Stimulated activated effector memory CD8-positive, alpha-beta T cell treated with anti-CD3 and anti-CD28 coated beads, Interleukin-12 subunit alpha, Interleukin-12 subunit beta, amount 100 ng/mL, for 72 hours (primary cell): ENCODE data around the gene ENPP7.
"Not testable (repeated sequence)": the region's sequence is repeated elsewhere in the genome, so short reads cannot be mapped to it uniquely, and the experiment has no call there.

Experiments
- ATAC-seq: fragments of 150-1000 bp; cut with Tn5 transposase; 2 replicates; pipeline ENCODE4 v1.10.0; 2021
- DNase-seq, 2 donors: peaks; one replicate each; pipeline ENCODE4 v3.0.0; 2021 to 2022; ENCODE audit warnings: low spot score in 2 of 2
- H3K27ac Mint-ChIP-seq: one replicate; pipeline ENCODE4 v1.8.0; 2022; ENCODE audit warnings: mild to moderate bottlenecking, mixed read lengths
- H3K36me3 Mint-ChIP-seq: one replicate; pipeline ENCODE4 v1.8.0; 2022; ENCODE audit warnings: mild to moderate bottlenecking, mixed read lengths
- H3K4me1 Mint-ChIP-seq: one replicate; pipeline ENCODE4 v1.8.0; 2022; ENCODE audit warnings: mixed read lengths
- H3K4me3 Mint-ChIP-seq: one replicate; pipeline ENCODE4 v1.8.0; 2022; ENCODE audit warnings: mild to moderate bottlenecking, mixed read lengths
- H3K9me3 Mint-ChIP-seq: one replicate; pipeline ENCODE4 v1.8.0; 2022; ENCODE audit warnings: mixed read lengths

ENPP7 gene

DNA sequence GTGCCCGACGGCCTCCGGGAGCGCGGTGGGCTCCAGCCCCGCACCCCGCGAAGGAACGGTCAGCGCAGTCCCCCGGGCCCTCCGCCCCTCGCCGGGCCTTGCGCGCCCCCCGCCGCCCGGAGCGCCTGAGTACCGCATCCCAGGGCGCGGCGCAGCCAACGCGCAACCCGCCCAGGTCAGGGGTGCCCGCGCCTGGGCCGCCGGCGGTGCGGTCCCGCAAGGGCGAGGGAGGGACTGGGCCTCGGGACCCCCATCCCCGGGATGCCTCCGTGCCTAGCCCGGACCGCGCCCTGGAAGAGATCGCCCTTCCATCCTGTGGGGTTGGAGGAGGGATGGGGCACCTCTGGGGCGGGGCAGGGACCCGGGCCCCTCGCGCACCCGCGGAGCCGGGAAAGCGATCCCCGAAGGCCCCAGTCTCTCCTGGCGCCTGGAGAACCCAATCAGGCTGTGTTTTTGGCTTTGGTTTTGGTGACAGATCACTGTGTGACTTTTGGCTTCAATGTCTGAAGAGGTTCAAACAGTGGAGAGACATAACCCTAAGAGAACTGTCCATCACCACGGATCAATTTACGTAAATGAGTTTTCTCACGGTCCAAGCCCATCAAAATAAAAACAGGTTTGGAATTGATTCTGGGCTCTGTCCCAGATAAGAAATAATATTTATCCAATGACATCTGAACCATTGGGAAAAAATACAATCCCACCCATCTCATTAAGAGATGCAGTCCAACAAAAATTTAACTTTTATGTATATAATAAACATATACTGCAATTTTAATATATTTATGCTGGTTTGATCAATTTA, 17.8 kb downstream of the ENPP7 start:
- Mint-ChIP-seq H3K27ac (no peak overlapping the region), H3K4me1 (peaks cover 13% of the 10 kb centered on the region), H3K4me3 (no peak overlapping the region), H3K9me3 (no peaks in the 10 kb centered on the region), H3K36me3 (no peaks in the 10 kb centered on the region)
- DNase-seq (no peak), ATAC-seq (no peak)

DNA sequence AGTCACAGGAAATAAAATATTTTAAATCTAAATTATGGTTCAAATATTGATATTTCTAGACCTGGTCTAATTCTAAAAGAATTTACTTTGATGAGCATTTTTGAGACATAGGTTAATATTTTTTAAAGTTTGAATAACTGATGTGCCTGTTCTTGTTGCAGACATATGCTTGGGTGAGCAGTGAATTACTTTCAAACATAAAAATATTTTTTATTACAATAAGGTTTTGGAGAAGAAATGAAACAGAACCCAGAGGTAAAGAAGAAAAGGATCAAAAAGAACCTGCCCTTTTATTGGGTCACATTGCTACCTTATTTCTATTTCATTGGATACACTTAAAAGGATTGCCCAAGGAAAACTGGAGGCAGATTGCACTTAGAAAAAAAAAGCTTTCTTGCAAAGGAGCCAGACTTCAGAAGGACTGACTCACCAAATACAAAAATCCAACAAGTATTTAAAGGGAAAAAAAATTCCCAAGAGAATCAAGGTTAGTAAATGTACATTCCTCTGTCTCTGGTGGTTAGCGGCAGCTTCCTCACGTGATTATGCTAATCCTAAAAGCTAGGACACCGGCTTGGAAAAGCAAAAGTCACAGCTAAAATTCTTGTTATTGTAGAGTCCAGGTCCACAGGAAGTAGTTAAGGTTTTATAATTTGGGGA, 18.5 kb downstream of the ENPP7 start:
- Mint-ChIP-seq H3K4me3 (no peak overlapping the region), H3K36me3 (no peaks in the 10 kb centered on the region), H3K9me3 (no peaks in the 10 kb centered on the region), H3K27ac (no peak overlapping the region), H3K4me1 (peaks cover 13% of the 10 kb centered on the region)
- DNase-seq (no peak), ATAC-seq (no peak)

DNA sequence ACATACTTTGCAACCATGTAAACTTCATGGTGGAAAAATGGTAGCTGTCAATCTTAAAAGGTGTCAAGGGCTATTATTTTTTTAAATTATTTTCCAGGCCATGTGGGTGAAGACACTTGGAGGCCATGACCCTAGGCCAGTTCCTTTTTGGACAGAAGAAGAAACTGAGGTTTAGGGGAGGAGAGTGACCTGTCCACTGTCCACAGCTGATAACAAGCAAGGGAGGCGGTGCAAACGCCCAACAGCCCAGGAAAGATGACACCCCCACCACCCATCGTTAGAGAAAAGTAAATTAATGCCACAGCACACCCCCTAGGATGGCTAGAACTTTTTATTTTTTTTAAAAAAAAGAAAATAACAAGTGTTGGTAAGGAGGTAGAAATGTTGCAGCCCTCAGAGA, 19.2 kb downstream of the ENPP7 start:
- no peak for ATAC-seq
- no peak for DNase-seq
- no peaks in the 10 kb centered on the region for H3K36me3 Mint-ChIP-seq
- peaks cover 13% of the 10 kb centered on the region for H3K4me1 Mint-ChIP-seq
- H3K4me3 Mint-ChIP-seq = no peak overlapping the region
- H3K9me3 Mint-ChIP-seq = no peaks in the 10 kb centered on the region
- no peak overlapping the region for H3K27ac Mint-ChIP-seq

DNA sequence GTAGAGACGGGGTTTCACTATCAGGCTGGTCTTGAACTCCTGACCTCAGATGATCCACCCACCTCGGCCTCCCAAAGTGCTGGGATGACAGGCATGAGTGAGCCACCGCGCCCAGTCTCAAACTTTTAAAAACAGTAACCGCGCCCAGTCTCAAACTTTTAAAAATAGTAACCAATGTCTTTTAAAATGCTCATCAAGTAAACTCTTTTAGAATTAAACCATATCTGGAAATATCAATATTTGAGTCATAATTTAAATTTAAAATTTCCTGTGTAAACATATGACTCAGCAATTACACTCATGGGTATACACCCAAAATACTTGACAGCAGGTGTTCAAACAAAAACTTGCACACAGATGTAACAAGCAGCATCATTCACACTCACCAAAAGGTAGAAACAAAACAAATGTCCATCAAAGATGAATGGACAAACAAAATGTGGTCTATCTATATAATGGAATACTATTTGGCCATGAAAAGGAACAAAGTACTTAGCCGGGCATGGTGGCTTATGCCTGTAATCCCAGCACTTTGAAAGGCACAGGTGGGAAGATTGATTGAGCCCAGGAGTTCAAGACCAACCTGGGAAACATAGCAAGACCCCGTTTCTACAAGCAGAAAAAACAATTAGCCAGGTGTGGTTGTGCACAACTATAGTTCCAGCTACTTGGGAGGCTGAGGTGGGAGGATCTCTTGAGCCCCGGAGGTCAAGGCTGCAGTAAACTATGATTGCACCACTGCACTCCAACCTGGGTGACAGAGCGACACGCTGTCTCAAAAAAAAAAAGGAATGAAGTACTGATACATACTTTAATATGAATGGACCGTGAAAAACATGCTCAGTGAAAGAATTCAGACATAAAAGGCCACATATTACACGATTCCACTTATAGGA, 20.2 kb downstream of the ENPP7 start:
- H3K9me3 Mint-ChIP-seq = no peaks in the 10 kb centered on the region
- no peak overlapping the region for H3K27ac Mint-ChIP-seq
- DNase-seq (no peak), ATAC-seq (no peak)
- H3K4me1 Mint-ChIP-seq = peaks cover 13% of the 10 kb centered on the region
- no peak overlapping the region for H3K4me3 Mint-ChIP-seq
- no peaks in the 10 kb centered on the region for H3K36me3 Mint-ChIP-seq

DNA sequence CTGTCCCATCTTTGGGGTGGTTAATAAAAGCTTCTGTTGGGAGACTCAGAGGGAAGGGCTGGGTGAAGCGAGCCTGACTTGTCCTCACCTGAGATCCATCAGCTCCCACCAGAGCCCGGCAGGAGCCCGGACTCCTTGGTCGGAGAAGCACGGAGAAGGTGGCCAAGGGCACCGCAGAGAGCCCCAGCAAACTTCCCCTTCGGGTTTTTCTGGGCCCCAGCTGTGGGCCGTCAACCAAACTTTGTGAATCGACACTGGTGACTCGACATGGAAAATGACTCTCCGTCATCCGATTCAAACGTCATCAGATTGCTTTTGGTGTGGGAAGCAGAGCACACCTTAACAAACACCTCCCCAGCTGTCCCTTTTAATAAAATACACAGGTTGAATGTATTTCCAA, 21.4 kb downstream of the ENPP7 start:
- Mint-ChIP-seq H3K4me1 (peaks cover 9% of the 10 kb centered on the region), H3K36me3 (no peaks in the 10 kb centered on the region), H3K27ac (no peak overlapping the region), H3K4me3 (no peak overlapping the region), H3K9me3 (no peaks in the 10 kb centered on the region)
- ATAC-seq = peak; percentile 67
- no peak for DNase-seq

DNA sequence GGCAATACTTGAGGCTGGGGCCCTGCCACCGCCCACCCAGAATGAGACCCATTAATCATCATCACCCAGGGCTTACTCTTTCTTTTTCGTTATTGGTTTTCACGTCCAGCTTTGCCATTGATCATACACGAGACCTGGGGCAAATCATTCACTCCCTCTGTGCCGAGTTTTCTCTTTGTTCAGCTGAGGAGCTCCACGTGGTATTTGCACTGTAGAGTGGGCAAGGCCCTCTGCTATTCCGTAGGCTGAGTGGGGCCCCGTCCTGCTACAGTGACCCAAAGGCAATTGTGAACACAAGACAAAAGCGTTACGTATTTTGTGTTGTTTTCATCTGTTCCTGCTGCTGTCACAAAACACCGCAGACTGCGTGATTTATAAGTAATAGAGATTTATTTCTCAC, 23.6 kb downstream of the ENPP7 start:
- H3K4me3 Mint-ChIP-seq = no peak overlapping the region
- no peak for ATAC-seq
- no peaks in the 10 kb centered on the region for H3K4me1 Mint-ChIP-seq
- H3K27ac Mint-ChIP-seq = no peak overlapping the region
- DNase-seq = no peak
- no peaks in the 10 kb centered on the region for H3K9me3 Mint-ChIP-seq
- H3K36me3 Mint-ChIP-seq = no peaks in the 10 kb centered on the region

DNA sequence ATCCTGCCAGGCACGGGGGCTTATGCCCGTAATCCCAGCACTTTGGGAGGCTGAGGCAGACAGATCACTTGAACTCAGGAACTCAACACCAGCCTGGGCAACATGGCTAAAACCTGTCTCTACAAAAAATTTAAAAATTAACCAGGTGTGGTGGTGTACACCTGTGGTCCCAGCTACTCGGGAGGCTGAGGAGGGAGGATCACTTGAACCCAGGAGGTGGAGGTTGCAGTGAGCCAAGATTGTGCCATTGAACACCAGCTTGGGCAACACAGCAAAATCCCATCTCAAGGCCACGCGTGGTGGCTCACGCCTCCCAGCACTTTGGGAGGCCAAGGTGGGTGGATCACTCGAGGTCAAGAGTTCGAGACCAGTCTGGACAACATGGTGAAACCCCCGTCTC, 24.2 kb downstream of the ENPP7 start:
- H3K9me3 Mint-ChIP-seq, H3K4me3 Mint-ChIP-seq, H3K36me3 Mint-ChIP-seq, DNase-seq, H3K4me1 Mint-ChIP-seq, H3K27ac Mint-ChIP-seq, ATAC-seq: not testable (repeated sequence)

DNA sequence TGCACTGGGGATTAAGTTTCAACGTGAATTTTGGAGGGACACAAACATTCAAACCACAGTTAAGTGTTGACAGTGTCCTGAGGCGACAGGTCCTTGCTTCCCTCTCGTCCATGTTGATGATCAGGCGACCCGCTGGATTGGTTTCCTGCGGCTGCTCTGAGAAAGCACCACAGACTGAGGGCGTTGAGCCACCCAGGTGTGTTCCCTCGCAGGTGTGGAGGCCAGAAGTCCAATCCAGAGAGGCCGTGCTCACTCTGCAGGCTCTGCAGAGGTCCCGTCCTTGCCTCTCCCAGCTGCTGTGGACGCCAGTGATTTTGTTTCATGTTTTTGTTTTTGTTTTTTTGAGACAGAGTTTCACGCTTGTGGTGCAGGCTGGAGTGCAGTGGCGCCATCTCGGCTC, 24.8 kb downstream of the ENPP7 start:
- no peaks in the 10 kb centered on the region for H3K4me1 Mint-ChIP-seq
- H3K27ac Mint-ChIP-seq = no peak overlapping the region
- no peak overlapping the region for H3K4me3 Mint-ChIP-seq
- H3K36me3 Mint-ChIP-seq = no peaks in the 10 kb centered on the region
- DNase-seq = no peak
- H3K9me3 Mint-ChIP-seq = no peaks in the 10 kb centered on the region
- no peak for ATAC-seq

DNA sequence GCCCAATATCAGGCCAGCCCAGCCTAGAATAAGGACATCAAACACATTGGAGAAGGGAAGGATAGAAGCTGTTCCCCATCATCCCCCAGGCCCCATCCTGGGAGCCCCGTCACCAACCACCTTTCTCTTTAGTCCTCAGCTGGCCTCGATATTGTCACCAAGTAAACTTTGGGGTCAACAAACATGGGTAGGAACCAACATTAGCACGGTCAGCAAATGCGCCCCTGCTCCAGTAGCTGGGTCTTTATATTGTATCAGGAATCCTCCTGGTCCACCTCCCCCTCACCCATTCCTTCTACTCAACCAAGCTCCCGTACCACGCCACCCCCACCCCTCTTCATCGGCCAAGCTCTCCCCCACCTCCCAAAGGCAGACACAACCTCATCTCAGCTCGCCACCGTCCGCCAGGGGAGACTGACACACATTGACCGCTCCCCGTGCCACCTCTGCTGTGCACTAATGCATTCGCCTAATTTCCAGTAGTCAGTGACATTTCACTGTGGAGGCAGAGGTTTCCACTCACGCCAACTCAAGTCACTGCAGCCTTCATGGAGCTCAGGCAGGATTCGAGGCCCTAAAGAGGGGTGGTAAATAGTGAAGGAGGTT, 26.5 kb downstream of the ENPP7 start:
- no peaks in the 10 kb centered on the region for H3K4me1 Mint-ChIP-seq
- no peak overlapping the region for H3K4me3 Mint-ChIP-seq
- no peaks in the 10 kb centered on the region for H3K36me3 Mint-ChIP-seq
- H3K9me3 Mint-ChIP-seq = no peaks in the 10 kb centered on the region
- ATAC-seq = no peak
- no peak overlapping the region for H3K27ac Mint-ChIP-seq
- no peak for DNase-seq

DNA sequence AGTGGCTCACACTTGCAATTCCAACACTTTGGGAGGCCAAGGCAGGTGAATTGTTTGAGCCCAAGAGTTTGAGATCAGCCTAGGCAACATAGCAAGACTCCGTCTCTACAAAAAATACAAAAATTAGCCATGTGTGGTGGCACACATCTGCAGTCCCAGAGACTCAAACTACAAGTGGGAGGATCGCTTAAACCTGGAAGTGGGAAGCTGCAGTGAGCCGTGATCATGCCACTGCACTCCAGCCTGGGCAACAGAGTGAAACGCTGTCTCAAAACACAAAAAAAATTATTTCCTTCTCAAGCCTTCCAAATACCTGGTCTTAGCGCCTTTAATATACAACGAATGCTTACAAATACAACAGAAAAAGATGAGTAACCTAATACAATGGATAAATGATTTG, 27.5 kb downstream of the ENPP7 start:
- ATAC-seq = no peak
- Mint-ChIP-seq H3K9me3 (no peaks in the 10 kb centered on the region), H3K27ac (no peak overlapping the region)

DNA sequence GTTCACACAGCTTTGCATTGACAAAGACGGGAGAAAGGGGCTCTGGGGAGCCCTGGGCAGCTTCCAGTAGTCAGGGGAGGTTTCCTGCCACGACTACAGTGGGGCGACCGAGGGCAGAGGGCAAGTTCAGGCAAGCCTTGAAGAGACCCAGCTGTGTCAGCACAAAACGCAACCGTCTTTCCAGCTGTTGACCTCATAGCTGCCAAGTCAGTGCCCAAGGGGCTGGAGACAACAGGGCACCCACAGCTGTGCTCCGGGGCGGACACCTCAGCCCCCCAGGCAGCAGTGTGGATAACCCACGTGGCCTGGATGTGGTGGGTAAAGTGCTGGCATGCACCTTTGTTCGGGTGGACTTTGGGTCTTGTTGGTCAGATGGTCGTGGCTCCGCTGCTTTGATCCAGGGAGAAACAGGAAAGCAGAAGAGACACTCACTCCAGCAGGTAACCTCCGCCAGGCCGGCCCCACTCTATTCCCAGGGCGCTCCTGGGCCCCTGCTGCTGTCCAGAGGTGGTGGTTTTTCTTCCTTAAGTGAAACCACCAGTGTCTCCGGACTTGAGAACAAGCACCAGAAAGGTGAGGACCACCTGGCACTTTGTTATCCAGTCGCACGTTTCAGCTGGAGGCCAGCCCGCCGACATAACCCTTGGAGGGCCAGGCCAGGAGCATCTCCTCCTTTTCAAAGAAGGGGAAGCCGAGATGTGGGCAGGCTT, 29.6 kb downstream of the ENPP7 start:
- no peak overlapping the region for H3K4me3 Mint-ChIP-seq
- H3K9me3 Mint-ChIP-seq = no peaks in the 10 kb centered on the region
- DNase-seq = no peak
- ATAC-seq = no peak
- H3K27ac Mint-ChIP-seq = no peak overlapping the region
- H3K4me1 Mint-ChIP-seq = no peaks in the 10 kb centered on the region
- no peaks in the 10 kb centered on the region for H3K36me3 Mint-ChIP-seq

More for the DNA sequence above, 27.5 kb downstream of the ENPP7 start:
- Mint-ChIP-seq H3K36me3 (no peaks in the 10 kb centered on the region), H3K4me1 (no peaks in the 10 kb centered on the region), H3K4me3 (no peak overlapping the region)
- DNase-seq = no peak

DNA sequence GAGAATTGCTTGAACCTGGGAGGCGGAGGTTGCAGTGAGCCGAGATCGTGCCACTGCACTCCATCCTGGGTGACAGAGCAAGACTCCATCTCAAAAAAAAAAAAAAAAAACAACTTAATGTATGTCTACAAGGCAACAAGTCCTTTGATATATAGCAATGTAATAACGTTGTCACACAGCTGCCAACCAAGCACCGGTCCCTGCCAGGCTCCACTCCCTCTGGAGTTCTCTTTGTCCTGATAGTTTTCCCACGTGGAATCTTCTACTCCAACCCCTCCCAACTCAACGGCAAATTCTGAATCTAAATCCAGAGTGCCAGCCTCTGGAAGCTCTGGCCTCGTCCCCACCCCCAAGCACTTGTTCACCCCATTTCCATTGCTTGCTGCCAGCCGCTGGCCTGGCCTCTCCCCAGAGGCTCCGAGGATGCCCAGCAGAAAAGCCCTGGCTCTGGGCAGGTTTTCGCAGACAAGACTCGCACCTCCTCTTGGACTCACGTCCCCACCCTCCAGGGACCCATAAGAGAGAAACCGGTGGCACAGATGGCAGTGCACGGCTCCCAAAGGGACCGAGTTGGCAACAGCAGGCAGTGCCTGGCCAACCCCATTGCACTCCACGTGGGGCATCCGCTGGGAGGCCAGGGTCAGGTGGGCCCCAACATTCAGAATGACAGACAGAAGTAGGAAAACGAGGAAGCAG, 31.3 kb downstream of the ENPP7 start:
- H3K4me1 Mint-ChIP-seq = no peaks in the 10 kb centered on the region
- no peaks in the 10 kb centered on the region for H3K9me3 Mint-ChIP-seq
- no peak overlapping the region for H3K4me3 Mint-ChIP-seq
- DNase-seq (no peak), ATAC-seq (no peak)
- no peaks in the 10 kb centered on the region for H3K36me3 Mint-ChIP-seq
- H3K27ac Mint-ChIP-seq = no peak overlapping the region

DNA sequence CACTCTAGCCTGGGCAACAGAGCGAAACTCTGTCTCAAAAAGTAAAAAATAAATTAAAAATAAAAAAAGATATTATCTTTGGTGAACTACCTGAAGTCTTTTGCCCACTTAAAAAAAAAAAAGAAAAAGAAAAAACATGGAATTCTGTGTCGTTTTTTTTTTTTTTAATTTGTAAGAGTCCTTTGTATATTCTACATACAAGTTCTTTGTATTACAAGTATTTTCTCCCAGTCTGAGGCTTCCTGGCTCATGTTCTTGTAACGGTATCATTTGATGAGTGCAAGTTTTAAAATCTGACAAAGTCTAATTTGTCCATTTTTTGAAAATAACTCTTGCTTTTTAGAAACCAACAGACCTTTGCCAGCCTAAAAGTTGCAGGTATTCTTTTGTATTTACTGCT, 35.0 kb downstream of the ENPP7 start:
- no peak overlapping the region for H3K27ac Mint-ChIP-seq
- H3K4me1 Mint-ChIP-seq = no peaks in the 10 kb centered on the region
- H3K4me3 Mint-ChIP-seq = no peak overlapping the region
- no peaks in the 10 kb centered on the region for H3K36me3 Mint-ChIP-seq
- H3K9me3 Mint-ChIP-seq = no peaks in the 10 kb centered on the region
- DNase-seq (no peak), ATAC-seq (no peak)
